OCI-LY1 (cell line): Measurements from ENCODE around the gene GRAP2.

Experiments used
- CTCF ChIP-seq: fragments of 200-600 bp; sonication (generic), shearing (Covaris generic); IDR thresholded peaks from 2 replicates; pipeline ENCODE4 v1.5.1; 2017; ENCODE audit warnings: mild to moderate bottlenecking, antibody characterized with exemption, low read length, moderate library complexity, mixed read lengths
- EZH2 ChIP-seq: fragments of 200-600 bp; sonication (generic), shearing (Covaris generic); IDR thresholded peaks from 2 replicates; pipeline ENCODE4 v1.8.0; 2017; ENCODE audit warnings: borderline replicate concordance, mixed run types, mild to moderate bottlenecking, antibody characterized with exemption, low read length, moderate library complexity, mixed read lengths

GRCh38 chr22:39908737-39909136 lies 7.9 kb downstream of the GRAP2 start:
- TF ChIP-seq CTCF: no peak
- no peak for TF ChIP-seq EZH2
